Testis (tissue), 5 donors: ENCODE results near the gene LY6G5B. TPM values are rescaled to one million over a fixed set of nuclear protein-coding genes. Genes with fewer than 3 reads are reported as not detected.

ENCODE experiments used
- DNase-seq: peaks from one replicate; pipeline ENCODE4 v3.0.0-alpha.2; 2019
- H3K27ac ChIP-seq, 2 donors: fragments of 200-600 bp; sonication (generic); one replicate each; pipeline ENCODE4 v1.5.1; 2019
- H3K27me3 ChIP-seq: fragments of 200-600 bp; sonication (generic); one replicate; pipeline ENCODE4 v1.5.1; 2019
- H3K36me3 ChIP-seq: fragments of 200-600 bp; sonication (generic); one replicate; pipeline ENCODE4 v1.5.1; 2017; ENCODE audit warnings: low read depth; ENCODE audit errors: missing control alignments
- H3K4me1 ChIP-seq: fragments of 200-600 bp; sonication (generic); one replicate; pipeline ENCODE4 v1.5.1; 2019
- H3K4me3 ChIP-seq, 2 donors: fragments of 200-600 bp; sonication (generic); one replicate each; pipeline ENCODE4 v1.5.1; 2017 to 2019
- H3K9me3 ChIP-seq: fragments of 200-600 bp; sonication (generic); one replicate; pipeline ENCODE4 v1.5.1; 2017
- CTCF ChIP-seq, 3 experiments: fragments of 450-650 bp in 2 of 3; fragments of 200-600 bp in 1 of 3; sonication (generic) in 1 of 3; IDR thresholded peaks; one replicate each; pipeline ENCODE4 v1.5.1; 2016 to 2019; ENCODE audit warnings: antibody characterized with exemption in 3 of 3, mild to moderate bottlenecking in 2 of 3, moderate library complexity in 1 of 3
- POLR2A ChIP-seq: fragments of 450-650 bp; IDR thresholded peaks from one replicate; pipeline ENCODE4 v1.6.1; 2017; ENCODE audit warnings: antibody characterized with exemption, mild to moderate bottlenecking, moderate library complexity
- whole genome bisulfite sequencing, 2 donors: methylation state at CpG; one replicate each; pipeline ENCODE4 v1.1.5; 2018; 5-methylcytosine and 5-hydroxymethylcytosine counted together
- intact Hi-C: fragments of 100-400 bp; cut with DNase I; formaldehyde crosslinking; loops from one replicate; pipeline ENCODE4 v1.15.1; 2023; ENCODE audit warnings: low total_unique reads
- long read RNA-seq, 2 donors: transcript quantifications; one replicate each; lab custom pipeline, GENCODE V29; 2026
- polyA plus RNA-seq: library from polyadenylated mRNA; stranded (reverse); fragments of 350-450 nt; fragmentation: Illumina TruSeq; extraction: RNeasy Lipid Tissue Mini Kit (QIAGEN cat#74804); gene quantifications from one replicate; pipeline ENCODE4 v1.2.3, GENCODE V29; 2014; ENCODE audit warnings: low read depth, low replicate concordance; ENCODE audit not compliant: insufficient read depth
- total RNA-seq, 2 donors: library from RNA; depleted of rRNA; stranded (reverse); fragments of >200 nt; gene quantifications; one replicate each; pipeline ENCODE4 v1.2.3, GENCODE V29; 2016

The LY6G5B gene
- total RNA-seq = 10 to 100 TPM; 14.0 to 15.9 TPM
- 16.3 TPM for polyA plus RNA-seq
- long read RNA-seq, donor 1, partial matches to known transcripts = 0 of 3 reads
- long read RNA-seq, donor 1, other reads (novel, unspliced or antisense) = 0 of 3 reads
- long read RNA-seq, donor 2, partial matches to known transcripts = 0 of 1 reads
- long read RNA-seq, donor 2, other reads (novel, unspliced or antisense) = 0 of 1 reads

DNA sequence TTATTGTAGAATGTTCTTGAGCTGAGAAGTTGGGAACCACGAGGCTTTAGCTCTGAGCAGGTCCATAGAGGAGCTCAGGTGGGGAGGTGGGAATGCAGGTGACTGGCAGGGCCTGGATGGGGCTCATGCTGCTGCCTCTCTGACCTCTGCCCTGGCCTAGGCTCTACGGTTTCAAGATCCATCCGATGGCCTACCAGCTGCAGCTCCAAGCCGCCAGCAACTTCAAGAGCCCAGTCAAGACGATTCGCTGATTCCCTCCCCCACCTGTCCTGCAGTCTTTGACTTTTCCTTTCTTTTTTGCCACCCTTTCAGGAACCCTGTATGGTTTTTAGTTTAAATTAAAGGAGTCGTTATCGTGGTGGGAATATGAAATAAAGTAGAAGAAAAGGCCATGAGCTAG lies at the start of gene LY6G5B:
Gene LY6G5B, plus strand, starts transcription at position 301 of the 400 bp plus-strand sequence. CDS start 975 bp downstream, outside the sequence.
- Histone ChIP-seq H3K27ac (no peak within 1 kb of the TSS), H3K27me3 (no peaks in the 10 kb centered on the region), H3K36me3 (no peaks in the 10 kb centered on the region), H3K4me3 (no peak within 1 kb of the TSS), H3K9me3 (no peaks in the 10 kb centered on the region), H3K4me1 (peaks cover 7% of the 10 kb centered on the region)
- intact Hi-C loops = no loop called here
- 76 to 78% methylated on average over 8 of the region's 8 CpGs for WGBS, 2 donors
- DNase-seq = no peak
- TF ChIP-seq POLR2A = no peak
- TF ChIP-seq CTCF (IDR thresholded peaks at IDR 0.05) = no peak

GRCh38 chr6:31620586-31621319 lies 49.0 kb upstream of the LY6G5B start, which contains the start of gene PRRC2A:
TSS of gene PRRC2A (plus strand) at chr6:31620715. CDS start at chr6:31622790, 2,075 bp downstream.
- Histone ChIP-seq H3K4me3 (peak within 1 kb of the TSS; percentile 61 to 85), H3K4me1 (peaks cover 15% of the 10 kb centered on the region), H3K36me3 (no peaks in the 10 kb centered on the region), H3K27me3 (no peaks in the 10 kb centered on the region), H3K27ac (peak within 1 kb of the TSS; percentile 91 to 99), H3K9me3 (no peaks in the 10 kb centered on the region)
- 1% methylated on average over 29 to 52 of the region's 67 CpGs for WGBS, 2 donors
- DNase-seq = peak; percentile 90
- intact Hi-C loops = no loop called here
- TF ChIP-seq POLR2A = peak; percentile 30
- TF ChIP-seq CTCF (IDR thresholded peaks at IDR 0.05) = no peak

DNA sequence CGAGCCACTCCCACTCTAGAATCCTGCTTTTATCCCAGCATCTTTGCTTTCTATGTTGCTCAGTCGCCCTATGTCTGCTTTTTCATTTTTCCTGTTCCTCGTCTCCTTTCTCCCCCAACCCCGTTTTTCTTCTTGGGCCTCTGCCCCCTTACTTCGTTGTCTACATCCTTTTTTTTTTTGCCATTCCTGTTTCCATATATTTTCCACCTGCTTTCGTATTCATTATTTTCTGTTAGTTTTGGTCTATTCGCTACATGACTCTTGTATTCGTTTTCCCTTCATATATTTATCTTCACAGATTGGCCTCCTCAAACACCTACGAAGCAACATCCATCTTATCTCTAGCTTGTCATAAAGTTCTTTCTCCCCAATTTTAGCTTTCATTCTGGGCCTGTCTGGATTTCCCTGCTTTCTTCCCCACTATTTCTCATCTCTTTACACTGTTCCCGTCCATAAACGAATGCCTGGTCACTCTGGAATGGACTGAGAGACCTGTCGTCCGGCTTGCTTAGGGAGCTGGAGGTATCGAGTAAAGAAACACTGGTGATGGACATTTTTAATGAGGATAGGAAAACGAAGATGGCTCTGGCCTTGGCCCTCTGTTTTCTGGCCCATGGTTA lies 48.3 kb upstream of the LY6G5B start:
- Histone ChIP-seq H3K36me3 (no peaks in the 10 kb centered on the region), H3K9me3 (no peaks in the 10 kb centered on the region), H3K4me3 (peak overlapping the region; percentile 61 to 85), H3K27me3 (no peaks in the 10 kb centered on the region), H3K27ac (peak overlapping the region; percentile 91 to 99), H3K4me1 (peaks cover 15% of the 10 kb centered on the region)
- DNase-seq = no peak
- TF ChIP-seq POLR2A = no peak
- no peak for TF ChIP-seq CTCF (IDR thresholded peaks at IDR 0.05)
- intact Hi-C loops = no loop called here
- WGBS, 2 donors = 3 to 4% methylated on average over 15 of the region's 15 CpGs

DNA sequence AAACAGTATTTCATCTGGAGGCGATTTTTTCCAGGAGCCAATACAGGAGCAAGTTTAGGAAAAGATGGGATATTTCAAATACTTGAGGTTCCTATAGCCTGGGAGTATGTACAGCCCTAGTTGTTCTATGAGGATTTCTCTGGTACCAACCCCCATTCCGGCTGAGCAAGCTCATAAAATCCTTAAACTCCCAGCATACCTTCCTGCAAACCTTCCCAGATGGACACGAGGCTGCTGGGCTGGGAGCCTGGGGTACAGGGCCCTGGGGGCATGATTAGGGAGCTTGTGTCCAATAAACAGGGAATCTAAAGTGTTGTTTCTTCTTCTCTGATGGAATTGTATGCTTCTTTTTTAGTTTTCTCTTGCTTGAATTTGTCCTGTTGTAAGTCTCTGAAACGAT lies 47.8 kb upstream of the LY6G5B start:
- WGBS, 2 donors = 13 to 16% methylated on average over 4 of the region's 4 CpGs
- TF ChIP-seq POLR2A (no peak), CTCF (IDR thresholded peaks at IDR 0.05) (no peak)
- Histone ChIP-seq H3K27me3 (no peaks in the 10 kb centered on the region), H3K4me1 (peaks cover 15% of the 10 kb centered on the region), H3K36me3 (no peaks in the 10 kb centered on the region), H3K4me3 (peak overlapping the region; percentile 61 to 85), H3K27ac (peak overlapping the region; percentile 91 to 99), H3K9me3 (no peaks in the 10 kb centered on the region)
- intact Hi-C loops = no loop called here
- no peak for DNase-seq
